Karpas-422 (cell line): ENCODE measurements around the gene TPM2. TPM values are rescaled to one million over a fixed set of nuclear protein-coding genes. Genes with fewer than 3 reads are reported as not detected.

Experiments
- DNase-seq: peaks from one replicate; pipeline ENCODE4 v3.0.0-alpha.2; 2015
- H2AFZ ChIP-seq: fragments of 200-600 bp; sonication (generic); 2 replicates; pipeline ENCODE4 v1.6.1; 2014; ENCODE audit warnings: antibody characterized with exemption, low read length, mixed read lengths
- H3K27ac ChIP-seq: fragments of 200-600 bp; sonication (generic); 2 replicates; pipeline ENCODE4 v1.5.1; 2014; ENCODE audit warnings: mild to moderate bottlenecking, low read length, moderate library complexity
- H3K27me3 ChIP-seq: fragments of 200-600 bp; sonication (generic); 2 replicates; pipeline ENCODE4 v1.6.1; 2014; ENCODE audit warnings: low read length, mixed read lengths
- H3K36me3 ChIP-seq: fragments of 200-600 bp; sonication (generic); 2 replicates; pipeline ENCODE4 v1.6.1; 2014; ENCODE audit warnings: low read length, mixed read lengths; ENCODE audit not compliant: insufficient read depth
- H3K4me1 ChIP-seq: fragments of 200-600 bp; sonication (generic); 2 replicates; pipeline ENCODE4 v1.6.1; 2014; ENCODE audit warnings: mild to moderate bottlenecking, low read length, mixed read lengths
- H3K4me2 ChIP-seq: fragments of 200-600 bp; sonication (generic); 2 replicates; pipeline ENCODE4 v1.6.1; 2014; ENCODE audit warnings: low read length, low read depth, mild to moderate bottlenecking; ENCODE audit not compliant: poor library complexity, severe bottlenecking
- H3K4me3 ChIP-seq: fragments of 200-600 bp; sonication (generic); 2 replicates; pipeline ENCODE4 v1.5.1; 2014; ENCODE audit warnings: mild to moderate bottlenecking, antibody characterized with exemption, low read length, mixed read lengths
- H3K79me2 ChIP-seq: fragments of 200-600 bp; sonication (generic); 2 replicates; pipeline ENCODE4 v1.6.1; 2014; ENCODE audit warnings: mild to moderate bottlenecking, low read length, mixed read lengths
- H3K9ac ChIP-seq: fragments of 200-600 bp; sonication (generic); 2 replicates; pipeline ENCODE4 v1.6.0; 2014; ENCODE audit warnings: low read length
- H3K9me2 ChIP-seq: fragments of 200-600 bp; sonication (generic), shearing (Covaris generic); replicated peaks from 2 replicates; pipeline ENCODE4 v1.6.0; 2014; ENCODE audit warnings: mild to moderate bottlenecking, low read length, moderate library complexity; ENCODE audit not compliant: insufficient read depth
- H3K9me3 ChIP-seq: fragments of 300-700, 200-600 bp; sonication (generic); 2 replicates; pipeline ENCODE4 v1.6.1; 2014; ENCODE audit warnings: low read length, mixed read lengths
- H4K20me1 ChIP-seq: fragments of 200-600 bp; sonication (generic); 2 replicates; pipeline ENCODE4 v1.6.1; 2014; ENCODE audit warnings: mild to moderate bottlenecking, antibody characterized with exemption, low read length, low read depth; ENCODE audit not compliant: insufficient read depth
- total RNA-seq: library from RNA; depleted of rRNA; stranded (reverse); fragments of >200 nt; shearing (Covaris generic); gene quantifications from 2 replicates; pipeline ENCODE4 v1.2.3, GENCODE V29; 2014; ENCODE audit warnings: low replicate concordance

Gene TPM2
- total RNA-seq, 1 experiment from 2014 or later, result 0.19 TPM

GRCh38 chr9:35705836-35706430 is 16.2 kb upstream of the TPM2 start:
- Histone ChIP-seq H3K4me1 (no peaks in the 10 kb centered on the region), H3K27ac (no peak overlapping the region), H3K4me2 (no peak overlapping the region), H2AFZ (no peak overlapping the region), H3K79me2 (no peaks in the 10 kb centered on the region), H3K36me3 (peaks cover 49% of the 10 kb centered on the region), H3K27me3 (no peaks in the 10 kb centered on the region), H3K9ac (no peak overlapping the region), H3K4me3 (no peak overlapping the region), H4K20me1 (no peaks in the 10 kb centered on the region), H3K9me3 (no peaks in the 10 kb centered on the region), H3K9me2 (no peaks in the 10 kb centered on the region)
- no peak for DNase-seq

GRCh38 chr9:35705372-35705771 is 15.6 kb upstream of the TPM2 start:
- no peaks in the 10 kb centered on the region for H4K20me1 ChIP-seq

GRCh38 chr9:35703906-35704672 is 14.4 kb upstream of the TPM2 start:
- H3K9ac ChIP-seq, result no peak overlapping the region
- no peaks in the 10 kb centered on the region for H3K27me3 ChIP-seq
- H4K20me1 ChIP-seq, result no peaks in the 10 kb centered on the region
- no peak overlapping the region for H3K4me2 ChIP-seq
- H3K27ac ChIP-seq, result no peak overlapping the region
- H3K4me1 ChIP-seq, result no peaks in the 10 kb centered on the region
- no peaks in the 10 kb centered on the region for H3K79me2 ChIP-seq
- no peaks in the 10 kb centered on the region for H3K9me3 ChIP-seq
- no peak for DNase-seq
- no peaks in the 10 kb centered on the region for H3K9me2 ChIP-seq
- no peak overlapping the region for H2AFZ ChIP-seq
- no peak overlapping the region for H3K4me3 ChIP-seq
- H3K36me3 ChIP-seq, result peaks cover 57% of the 10 kb centered on the region

More at GRCh38 chr9:35705372-35705771, 15.6 kb upstream of the TPM2 start:
- Histone ChIP-seq H3K4me3 (no peak overlapping the region), H3K9ac (no peak overlapping the region), H3K27me3 (no peaks in the 10 kb centered on the region), H3K9me3 (no peaks in the 10 kb centered on the region), H3K9me2 (no peaks in the 10 kb centered on the region), H3K36me3 (peaks cover 55% of the 10 kb centered on the region), H2AFZ (no peak overlapping the region), H3K79me2 (no peaks in the 10 kb centered on the region), H3K4me1 (no peaks in the 10 kb centered on the region), H3K27ac (no peak overlapping the region), H3K4me2 (no peak overlapping the region)
- DNase-seq, result no peak

- Histone ChIP-seq H3K4me3 (no peak overlapping the region), H3K27me3 (no peaks in the 10 kb centered on the region), H3K9ac (no peak overlapping the region), H2AFZ (no peak overlapping the region), H3K36me3 (peaks cover 51% of the 10 kb centered on the region), H3K79me2 (no peaks in the 10 kb centered on the region), H3K4me2 (no peak overlapping the region), H4K20me1 (no peaks in the 10 kb centered on the region), H3K27ac (no peak overlapping the region), H3K4me1 (no peaks in the 10 kb centered on the region), H3K9me2 (no peaks in the 10 kb centered on the region), H3K9me3 (no peaks in the 10 kb centered on the region)
- DNase-seq, result no peak
These were observed 13.0 kb upstream of the TPM2 start for GRCh38 chr9:35702696-35703095.

GRCh38 chr9:35700942-35701341 is 11.2 kb upstream of the TPM2 start:
- Histone ChIP-seq H3K79me2 (no peaks in the 10 kb centered on the region), H4K20me1 (no peaks in the 10 kb centered on the region), H3K27ac (no peak overlapping the region), H3K4me2 (no peak overlapping the region), H3K9me2 (no peaks in the 10 kb centered on the region), H2AFZ (no peak overlapping the region), H3K9me3 (no peaks in the 10 kb centered on the region), H3K9ac (no peak overlapping the region), H3K4me3 (no peak overlapping the region), H3K27me3 (no peaks in the 10 kb centered on the region), H3K4me1 (no peaks in the 10 kb centered on the region), H3K36me3 (peaks cover 50% of the 10 kb centered on the region)
- no peak for DNase-seq

GRCh38 chr9:35700031-35700430 is 10.3 kb upstream of the TPM2 start:
- Histone ChIP-seq H2AFZ (no peak overlapping the region), H3K9me3 (no peaks in the 10 kb centered on the region), H4K20me1 (no peaks in the 10 kb centered on the region), H3K27me3 (no peaks in the 10 kb centered on the region), H3K9me2 (no peaks in the 10 kb centered on the region), H3K4me1 (no peaks in the 10 kb centered on the region), H3K79me2 (no peaks in the 10 kb centered on the region), H3K4me3 (no peak overlapping the region), H3K36me3 (peaks cover 49% of the 10 kb centered on the region), H3K27ac (no peak overlapping the region), H3K4me2 (no peak overlapping the region), H3K9ac (no peak overlapping the region)
- DNase-seq, result no peak

GRCh38 chr9:35698231-35698630 is 8.5 kb upstream of the TPM2 start:
- DNase-seq, result no peak
- Histone ChIP-seq H3K36me3 (peaks cover 37% of the 10 kb centered on the region), H2AFZ (no peak overlapping the region), H3K9me3 (no peaks in the 10 kb centered on the region), H3K9ac (no peak overlapping the region), H3K4me2 (no peak overlapping the region), H3K79me2 (no peaks in the 10 kb centered on the region), H3K4me1 (no peaks in the 10 kb centered on the region), H4K20me1 (no peaks in the 10 kb centered on the region), H3K4me3 (no peak overlapping the region), H3K9me2 (no peaks in the 10 kb centered on the region), H3K27ac (no peak overlapping the region), H3K27me3 (no peaks in the 10 kb centered on the region)

DNA sequence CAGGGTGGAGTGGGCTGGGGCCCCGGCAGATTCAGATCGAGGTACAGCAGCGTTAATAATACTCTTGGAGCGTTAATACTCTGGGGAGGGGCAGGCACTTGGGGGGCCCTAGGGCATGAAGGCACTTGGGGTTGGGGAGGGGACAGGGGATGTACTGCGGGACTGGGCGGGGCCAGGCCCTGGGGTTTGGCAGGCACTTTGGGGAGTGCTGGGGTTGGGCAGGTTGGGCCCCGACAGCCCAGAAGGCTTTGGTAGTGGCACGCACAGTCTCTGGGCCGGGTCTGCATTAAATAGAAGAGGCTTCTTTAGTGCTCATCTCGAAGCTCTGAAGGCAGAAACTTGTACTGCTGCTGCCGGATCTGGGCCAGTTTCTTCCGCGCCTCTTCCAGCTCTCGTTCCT is 7.8 kb upstream of the TPM2 start:
- no peak overlapping the region for H3K4me2 ChIP-seq
- H3K9ac ChIP-seq, result no peak overlapping the region
- H3K4me3 ChIP-seq, result no peak overlapping the region
- no peak overlapping the region for H3K27ac ChIP-seq
- peaks cover 35% of the 10 kb centered on the region for H3K36me3 ChIP-seq
- H2AFZ ChIP-seq, result no peak overlapping the region
- no peaks in the 10 kb centered on the region for H3K27me3 ChIP-seq
- no peaks in the 10 kb centered on the region for H3K79me2 ChIP-seq
- H4K20me1 ChIP-seq, result no peaks in the 10 kb centered on the region
- no peaks in the 10 kb centered on the region for H3K4me1 ChIP-seq
- no peaks in the 10 kb centered on the region for H3K9me2 ChIP-seq
- no peaks in the 10 kb centered on the region for H3K9me3 ChIP-seq
- no peak for DNase-seq
